ENCODE results near the gene KCNT1. TPM values are rescaled to one million over a fixed set of nuclear protein-coding genes. Genes with fewer than 3 reads are reported as not detected.

The KCNT1 gene
- total and polyA plus RNA-seq, 9 donors, result 0.83 to 12.0 (median 3.7) TPM

DNA sequence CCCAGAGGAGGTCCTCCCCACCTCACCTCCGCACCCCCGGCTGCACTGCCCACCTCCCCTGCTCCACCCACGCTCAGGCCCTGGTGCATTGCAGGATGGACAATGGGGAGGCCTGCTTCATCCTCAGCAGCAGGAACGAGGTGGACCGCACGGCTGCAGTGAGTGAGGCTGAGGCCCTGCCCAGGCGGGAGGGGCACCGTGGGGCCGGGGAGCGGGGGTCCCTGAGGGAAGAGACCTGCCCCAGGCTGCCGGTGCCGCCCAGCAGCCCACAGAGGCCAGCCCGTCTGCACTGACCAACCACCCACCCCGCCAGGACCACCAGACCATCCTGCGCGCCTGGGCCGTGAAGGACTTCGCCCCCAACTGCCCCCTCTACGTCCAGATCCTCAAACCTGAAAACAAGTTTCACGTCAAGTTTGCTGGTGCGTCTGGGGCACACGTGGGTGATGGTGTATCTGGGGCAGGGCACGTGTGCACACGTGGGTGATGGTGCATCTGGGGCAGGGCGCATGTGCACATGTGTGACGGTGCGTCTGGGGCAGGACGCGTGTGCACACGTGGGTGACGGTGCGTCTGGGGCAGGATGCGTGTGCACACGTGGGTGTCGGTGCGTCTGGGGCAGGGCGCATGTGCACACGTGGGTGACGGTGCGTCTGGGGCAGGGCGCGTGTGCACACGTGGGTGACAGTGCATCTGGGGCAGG lies 66.7 kb downstream of the KCNT1 start:
- no peak for DNase-seq
- Histone ChIP-seq H3K27ac (no peak overlapping the region), H3K27me3 (no peaks in the 10 kb centered on the region), H3K36me3 (no peaks in the 10 kb centered on the region), H3K4me3 (no peak overlapping the region), H3K9me3 (no peaks in the 10 kb centered on the region), H3K4me1 (ENCODE audit: insufficient read depth) (no peaks in the 10 kb centered on the region)
- intact Hi-C loops (cut with DNase I), result no loop called here
- TF ChIP-seq EP300 (IDR thresholded peaks at IDR 0.05), result no peak
- TF ChIP-seq, protein P1, sequence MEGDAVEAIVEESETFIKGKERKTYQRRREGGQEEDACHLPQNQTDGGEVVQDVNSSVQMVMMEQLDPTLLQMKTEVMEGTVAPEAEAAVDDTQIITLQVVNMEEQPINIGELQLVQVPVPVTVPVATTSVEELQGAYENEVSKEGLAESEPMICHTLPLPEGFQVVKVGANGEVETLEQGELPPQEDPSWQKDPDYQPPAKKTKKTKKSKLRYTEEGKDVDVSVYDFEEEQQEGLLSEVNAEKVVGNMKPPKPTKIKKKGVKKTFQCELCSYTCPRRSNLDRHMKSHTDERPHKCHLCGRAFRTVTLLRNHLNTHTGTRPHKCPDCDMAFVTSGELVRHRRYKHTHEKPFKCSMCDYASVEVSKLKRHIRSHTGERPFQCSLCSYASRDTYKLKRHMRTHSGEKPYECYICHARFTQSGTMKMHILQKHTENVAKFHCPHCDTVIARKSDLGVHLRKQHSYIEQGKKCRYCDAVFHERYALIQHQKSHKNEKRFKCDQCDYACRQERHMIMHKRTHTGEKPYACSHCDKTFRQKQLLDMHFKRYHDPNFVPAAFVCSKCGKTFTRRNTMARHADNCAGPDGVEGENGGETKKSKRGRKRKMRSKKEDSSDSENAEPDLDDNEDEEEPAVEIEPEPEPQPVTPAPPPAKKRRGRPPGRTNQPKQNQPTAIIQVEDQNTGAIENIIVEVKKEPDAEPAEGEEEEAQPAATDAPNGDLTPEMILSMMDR (IDR thresholded peaks at IDR 0.05), result no peak
- TF ChIP-seq POLR2A (IDR thresholded peaks at IDR 0.05), result no peak
- 84 to 88% (median 87%) methylated on average over 43 of the region's 43 CpGs for WGBS, 3 donors

GRCh38 chr9:135769489-135770202 lies 67.7 kb downstream of the KCNT1 start:
- Histone ChIP-seq H3K27me3 (no peaks in the 10 kb centered on the region), H3K4me3 (no peak overlapping the region)
- WGBS, 3 donors, result 83 to 88% (median 84%) methylated on average over 32 of the region's 32 CpGs

DNA sequence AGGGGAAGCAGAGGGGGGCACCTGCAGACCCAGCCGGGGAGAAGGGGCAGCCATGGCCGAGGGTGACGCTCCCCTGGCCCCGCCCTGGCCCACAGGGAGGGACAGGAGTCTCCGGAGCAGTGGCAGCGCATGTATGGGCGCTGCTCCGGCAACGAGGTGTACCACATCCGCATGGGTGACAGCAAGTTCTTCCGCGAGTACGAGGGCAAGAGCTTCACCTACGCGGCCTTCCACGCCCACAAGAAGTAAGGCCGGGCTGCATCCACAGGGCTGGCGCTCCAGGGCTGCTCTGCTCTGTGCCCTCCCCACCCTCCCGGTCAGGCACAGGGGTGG lies 68.2 kb downstream of the KCNT1 start:
- intact Hi-C loops (cut with DNase I), result no loop called here
- 82 to 93% (median 86%) methylated on average over 16 to 19 of the region's 19 CpGs for WGBS, 3 donors
- no peak for DNase-seq

More at GRCh38 chr9:135769489-135770202, 67.7 kb downstream of the KCNT1 start:
- Histone ChIP-seq H3K36me3 (no peaks in the 10 kb centered on the region), H3K9me3 (no peaks in the 10 kb centered on the region), H3K27ac (no peak overlapping the region), H3K4me1 (ENCODE audit: insufficient read depth) (no peaks in the 10 kb centered on the region)
- intact Hi-C loops (cut with DNase I), result no loop called here
- DNase-seq, result no peak
- TF ChIP-seq, protein P1 (IDR thresholded peaks at IDR 0.05), result no peak
- TF ChIP-seq POLR2A (IDR thresholded peaks at IDR 0.05), result no peak

DNA sequence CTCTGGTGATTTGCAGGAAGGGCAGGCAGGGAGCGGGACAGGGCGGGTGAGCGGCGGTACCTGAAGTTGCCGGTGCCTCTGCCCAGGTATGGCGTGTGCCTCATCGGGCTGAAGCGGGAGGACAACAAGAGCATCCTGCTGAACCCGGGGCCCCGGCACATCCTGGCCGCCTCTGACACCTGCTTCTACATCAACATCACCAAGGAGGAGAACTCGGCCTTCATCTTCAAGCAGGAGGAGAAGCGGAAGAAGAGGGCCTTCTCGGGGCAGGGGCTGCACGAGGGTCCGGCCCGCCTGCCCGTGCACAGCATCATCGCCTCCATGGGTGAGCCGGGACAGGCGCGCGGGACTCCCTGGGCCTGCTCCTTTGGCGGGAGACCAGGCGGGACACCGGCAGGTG lies 68.8 kb downstream of the KCNT1 start:
- intact Hi-C loops (cut with DNase I), result no loop called here
- no peak for DNase-seq
- no peaks in the 10 kb centered on the region for H3K27me3 ChIP-seq
- no peaks in the 10 kb centered on the region for H3K9me3 ChIP-seq
- no peaks in the 10 kb centered on the region for H3K4me1 ChIP-seq (ENCODE audit: insufficient read depth)
- 87 to 90% (median 90%) methylated on average over 26 of the region's 26 CpGs for WGBS, 3 donors
- H3K36me3 ChIP-seq, result no peaks in the 10 kb centered on the region
- H3K4me3 ChIP-seq, result no peak overlapping the region
- TF ChIP-seq POLR2A (IDR thresholded peaks at IDR 0.05) (no peak), EP300 (IDR thresholded peaks at IDR 0.05) (no peak)
- TF ChIP-seq, protein P1 (IDR thresholded peaks at IDR 0.05), result no peak
- no peak overlapping the region for H3K27ac ChIP-seq

More for the DNA sequence above, 68.2 kb downstream of the KCNT1 start:
- Histone ChIP-seq H3K36me3 (no peaks in the 10 kb centered on the region), H3K4me1 (ENCODE audit: insufficient read depth) (no peaks in the 10 kb centered on the region), H3K4me3 (no peak overlapping the region), H3K9me3 (no peaks in the 10 kb centered on the region), H3K27me3 (no peaks in the 10 kb centered on the region), H3K27ac (no peak overlapping the region)
- TF ChIP-seq, protein P1 (IDR thresholded peaks at IDR 0.05), result no peak
- TF ChIP-seq POLR2A (IDR thresholded peaks at IDR 0.05) (no peak), EP300 (IDR thresholded peaks at IDR 0.05) (no peak)
